Measurements from ENCODE around the gene LBH.

DNA sequence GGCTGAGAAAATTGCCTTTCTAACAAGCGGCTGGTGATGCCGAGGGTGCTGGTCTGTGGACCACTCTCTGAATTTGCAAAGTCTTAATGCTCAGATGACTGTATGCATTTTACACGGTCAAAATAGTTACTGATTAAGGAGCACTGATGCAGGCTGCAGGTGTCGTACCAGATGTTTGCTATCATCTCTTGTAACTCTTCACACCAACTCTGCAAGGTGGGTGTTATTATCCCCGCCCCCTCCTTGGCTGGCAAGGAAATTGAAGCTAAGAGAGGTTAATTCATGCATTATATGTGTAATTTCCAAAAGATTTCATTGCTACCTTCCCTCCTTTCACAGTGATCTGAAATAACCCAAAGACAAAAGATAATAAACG lies 13.0 kb upstream of the LBH start:
- TF ChIP-seq, protein P1, sequence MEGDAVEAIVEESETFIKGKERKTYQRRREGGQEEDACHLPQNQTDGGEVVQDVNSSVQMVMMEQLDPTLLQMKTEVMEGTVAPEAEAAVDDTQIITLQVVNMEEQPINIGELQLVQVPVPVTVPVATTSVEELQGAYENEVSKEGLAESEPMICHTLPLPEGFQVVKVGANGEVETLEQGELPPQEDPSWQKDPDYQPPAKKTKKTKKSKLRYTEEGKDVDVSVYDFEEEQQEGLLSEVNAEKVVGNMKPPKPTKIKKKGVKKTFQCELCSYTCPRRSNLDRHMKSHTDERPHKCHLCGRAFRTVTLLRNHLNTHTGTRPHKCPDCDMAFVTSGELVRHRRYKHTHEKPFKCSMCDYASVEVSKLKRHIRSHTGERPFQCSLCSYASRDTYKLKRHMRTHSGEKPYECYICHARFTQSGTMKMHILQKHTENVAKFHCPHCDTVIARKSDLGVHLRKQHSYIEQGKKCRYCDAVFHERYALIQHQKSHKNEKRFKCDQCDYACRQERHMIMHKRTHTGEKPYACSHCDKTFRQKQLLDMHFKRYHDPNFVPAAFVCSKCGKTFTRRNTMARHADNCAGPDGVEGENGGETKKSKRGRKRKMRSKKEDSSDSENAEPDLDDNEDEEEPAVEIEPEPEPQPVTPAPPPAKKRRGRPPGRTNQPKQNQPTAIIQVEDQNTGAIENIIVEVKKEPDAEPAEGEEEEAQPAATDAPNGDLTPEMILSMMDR (conservative IDR thresholded peaks at IDR 0.05; ENCODE audit: low read depth in 2 of 2), result no peak
- TF ChIP-seq REST (IDR thresholded peaks at IDR 0.05; ENCODE audit: unreplicated experiment) (no peak), POLR2AphosphoS5 (IDR thresholded peaks at IDR 0.05; ENCODE audit: low read depth) (no peak), CREB1 (CRISPR knock-in tag; IDR thresholded peaks at IDR 0.05; ENCODE audit: low read depth) (no peak), NANOG (IDR thresholded peaks at IDR 0.05; ENCODE audit: borderline replicate concordance) (no peak), EZH2phosphoT487 (IDR thresholded peaks at IDR 0.05; ENCODE audit: unreplicated experiment) (no peak), EZH2 (IDR thresholded peaks at IDR 0.05; ENCODE audit: low read depth, unreplicated experiment) (no peak), STAT1 (IDR thresholded peaks at IDR 0.05; ENCODE audit: unreplicated experiment) (no peak), JUNB (IDR thresholded peaks at IDR 0.05; ENCODE audit: unreplicated experiment) (no peak)
- TF ChIP-seq, protein P2, sequence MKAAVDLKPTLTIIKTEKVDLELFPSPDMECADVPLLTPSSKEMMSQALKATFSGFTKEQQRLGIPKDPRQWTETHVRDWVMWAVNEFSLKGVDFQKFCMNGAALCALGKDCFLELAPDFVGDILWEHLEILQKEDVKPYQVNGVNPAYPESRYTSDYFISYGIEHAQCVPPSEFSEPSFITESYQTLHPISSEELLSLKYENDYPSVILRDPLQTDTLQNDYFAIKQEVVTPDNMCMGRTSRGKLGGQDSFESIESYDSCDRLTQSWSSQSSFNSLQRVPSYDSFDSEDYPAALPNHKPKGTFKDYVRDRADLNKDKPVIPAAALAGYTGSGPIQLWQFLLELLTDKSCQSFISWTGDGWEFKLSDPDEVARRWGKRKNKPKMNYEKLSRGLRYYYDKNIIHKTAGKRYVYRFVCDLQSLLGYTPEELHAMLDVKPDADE (IDR thresholded peaks at IDR 0.05), result no peak
